HG02610 (cell line): ENCODE measurements around the gene KIF3C.
"Not testable (repeated sequence)": the region's sequence is repeated elsewhere in the genome, so short reads cannot be mapped to it uniquely, and the experiment has no call there.

ENCODE experiments used
- ATAC-seq: cut with Tn5 transposase; IDR thresholded peaks from one replicate; pipeline ENCODE4 v1.9.1; 2021; ENCODE audit warnings: mild to moderate bottlenecking, moderate library complexity; ENCODE audit not compliant: unreplicated experiment

The KIF3C gene

DNA sequence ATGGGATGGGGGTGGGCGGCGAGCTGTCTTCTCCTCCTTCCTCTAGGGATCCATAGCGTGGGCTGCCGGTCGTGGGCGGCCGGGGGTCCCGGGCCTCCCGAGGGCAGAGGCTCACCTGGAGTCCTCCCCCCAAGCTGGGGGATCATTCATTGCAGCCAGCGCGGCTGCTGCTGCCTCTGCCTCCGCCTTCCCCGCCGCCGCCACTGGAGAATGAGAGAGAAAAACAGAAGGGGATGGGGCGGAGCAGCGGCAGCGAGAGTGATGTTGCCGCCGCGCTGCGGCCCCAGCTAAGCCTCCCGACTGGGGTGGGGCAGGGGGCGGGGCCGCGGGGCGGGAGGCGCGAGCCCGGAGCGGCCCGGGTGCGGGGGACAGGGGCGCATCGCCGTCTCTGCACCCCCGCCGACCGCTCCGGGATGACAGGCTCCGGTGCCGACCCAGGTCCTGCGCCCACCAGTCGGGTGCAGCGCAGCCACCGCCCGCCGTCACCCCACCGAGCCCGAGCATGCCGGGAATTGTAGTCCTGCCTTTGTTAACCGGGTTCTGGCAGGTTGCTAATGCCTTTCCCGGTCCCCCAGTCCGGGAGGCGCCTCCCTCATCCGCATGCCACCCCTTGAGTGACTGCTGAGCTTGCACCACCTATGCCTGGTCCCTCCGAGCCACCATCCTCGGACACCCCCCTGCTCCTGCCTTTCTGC lies at the start of gene KIF3C:
KIF3C (minus strand) TSS at position 225 of the 695 bp plus-strand sequence. CDS start 580 bp downstream, outside the sequence.
- peak; percentile 60 for ATAC-seq

DNA sequence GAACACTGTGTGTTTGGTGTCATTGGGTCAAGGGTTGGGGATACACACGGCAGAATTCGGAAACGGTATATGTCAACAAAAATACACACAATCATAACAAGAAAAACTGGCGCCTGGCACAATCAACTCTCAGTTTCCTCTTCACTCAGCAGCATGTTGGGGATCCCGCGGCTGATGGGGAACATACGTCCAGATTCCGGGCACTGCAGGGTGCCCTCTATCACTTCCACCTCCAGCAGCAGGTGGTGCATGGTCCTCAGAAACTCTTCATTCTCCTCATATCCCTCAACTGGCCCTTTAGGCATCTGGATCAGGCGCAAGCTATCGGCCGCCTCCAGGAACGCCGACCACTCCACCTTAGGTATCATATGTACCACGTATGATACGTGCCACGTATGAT lies 45.8 kb upstream of the KIF3C start:
- ATAC-seq: not testable (repeated sequence)

GRCh38 chr2:26025509-26025908 lies 43.2 kb upstream of the KIF3C start:
- no peak for ATAC-seq

DNA sequence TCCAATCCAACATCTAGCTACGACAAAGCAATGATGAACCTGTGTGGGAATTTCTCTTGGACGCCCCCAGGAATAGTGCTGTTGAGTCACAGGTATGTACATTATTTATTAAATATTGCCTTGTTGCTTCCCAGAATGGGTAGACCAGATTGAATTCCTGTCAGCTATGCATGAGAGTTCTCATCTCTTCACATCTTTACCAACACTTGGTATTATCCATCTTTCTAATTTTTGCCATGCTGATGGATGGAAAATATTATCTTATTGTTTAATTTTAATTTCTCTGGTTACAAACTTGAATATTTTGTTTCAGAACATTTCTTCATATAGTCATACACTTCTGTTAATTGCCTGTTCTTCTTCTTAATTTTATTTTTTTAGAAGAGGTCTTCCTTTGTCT lies 42.0 kb upstream of the KIF3C start:
- no peak for ATAC-seq

GRCh38 chr2:26020231-26020640 lies 37.9 kb upstream of the KIF3C start:
- no peak for ATAC-seq

GRCh38 chr2:26018184-26019055 lies 36.1 kb upstream of the KIF3C start:
- peak; percentile 59 for ATAC-seq

DNA sequence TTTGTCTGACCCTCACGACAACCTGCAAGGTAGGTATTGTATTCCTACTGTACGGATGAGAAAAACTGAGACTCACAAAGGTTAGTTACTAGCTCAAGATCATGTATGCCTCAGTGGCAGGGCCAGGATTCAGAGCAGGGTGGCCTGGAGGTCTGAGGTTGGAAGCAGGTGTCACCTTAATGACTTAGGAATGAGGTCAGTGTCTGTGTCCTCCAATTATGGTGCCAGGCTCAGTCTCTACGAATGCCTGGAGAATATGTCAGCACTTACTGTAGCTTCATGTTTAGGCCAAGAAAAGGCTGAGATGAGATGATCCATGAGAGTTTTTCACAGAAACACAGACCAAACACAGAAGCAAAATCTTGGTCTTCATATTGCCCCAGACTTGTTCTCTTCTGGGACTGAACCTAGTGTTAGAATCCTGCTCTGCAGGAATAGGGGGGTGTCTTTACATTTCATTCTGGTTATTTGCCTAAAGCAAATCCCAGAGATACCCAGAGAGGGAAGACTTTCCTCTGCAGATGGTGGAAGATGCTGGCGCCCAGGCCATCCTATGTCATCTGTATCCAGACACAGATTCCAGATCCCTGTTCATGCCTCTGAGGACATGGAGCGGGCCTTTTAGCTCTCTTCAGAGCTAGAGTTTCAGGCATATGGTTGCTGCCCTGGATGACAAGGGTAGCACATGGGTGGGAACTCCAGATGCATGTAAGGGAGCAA lies 35.3 kb upstream of the KIF3C start:
- ATAC-seq: no peak

DNA sequence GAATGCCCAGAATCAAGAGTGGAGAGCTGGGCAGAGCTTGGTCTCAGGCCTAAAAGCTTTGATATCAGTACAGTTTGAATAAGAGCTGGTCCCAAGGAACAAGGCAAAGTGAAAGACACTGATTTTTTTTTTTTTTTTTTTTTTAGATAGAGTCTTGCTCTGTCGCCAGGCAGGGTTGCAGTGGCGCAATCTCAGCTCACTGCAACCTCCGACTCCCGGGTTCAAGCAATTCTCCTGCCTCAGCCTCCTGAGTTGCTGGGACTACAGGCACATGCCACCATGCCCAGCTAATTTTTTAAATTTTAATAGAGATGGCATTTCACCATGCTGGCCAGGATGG lies 34.4 kb upstream of the KIF3C start:
- ATAC-seq: not testable (repeated sequence)

- ATAC-seq: no peak
Measured at GRCh38 chr2:26016012-26016705, 33.9 kb upstream of the KIF3C start.

GRCh38 chr2:26013668-26014067 lies 31.4 kb upstream of the KIF3C start:
- ATAC-seq: no peak

DNA sequence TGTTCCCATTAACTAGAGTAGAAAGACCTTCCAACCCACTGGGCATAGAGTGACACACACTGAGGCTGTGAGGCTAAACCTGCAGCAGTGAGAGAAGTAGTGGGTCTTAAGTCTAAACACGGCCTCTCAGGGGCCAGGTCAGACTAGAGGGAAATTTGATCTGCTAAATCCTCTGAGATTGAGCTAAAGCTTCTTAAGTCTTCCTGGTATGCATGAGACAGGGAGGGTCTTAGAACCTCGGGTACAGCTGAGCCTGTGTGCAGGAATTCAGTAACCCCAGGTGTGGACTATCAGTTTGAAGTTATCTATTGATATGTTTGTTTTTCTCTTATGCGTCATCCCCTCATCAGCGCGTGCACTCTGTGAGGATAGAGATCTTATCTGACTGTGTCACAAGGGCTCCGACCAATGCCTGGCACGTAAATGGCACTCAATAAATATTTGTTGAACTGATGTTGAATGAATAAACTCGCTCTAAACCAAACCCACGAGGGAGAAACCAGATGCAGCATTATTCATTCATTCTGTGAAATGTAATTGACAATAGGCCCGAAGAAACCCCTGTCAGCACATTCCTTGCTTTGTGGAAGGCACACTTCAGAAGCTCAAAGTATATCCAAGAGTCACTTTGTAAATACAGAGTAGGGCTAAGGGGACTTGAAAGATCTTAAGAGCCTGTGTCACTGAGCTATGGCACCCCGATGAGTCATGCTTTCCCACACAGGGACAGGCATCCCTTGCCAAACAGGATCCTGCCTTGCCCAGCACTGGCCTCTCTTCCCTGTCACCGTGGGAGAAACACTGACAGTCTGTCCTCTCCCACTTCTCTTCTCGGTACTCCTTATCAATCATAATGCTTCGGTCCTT lies 29.9 kb upstream of the KIF3C start:
- no peak for ATAC-seq

GRCh38 chr2:26011609-26011989 lies 29.3 kb upstream of the KIF3C start:
- ATAC-seq: no peak

DNA sequence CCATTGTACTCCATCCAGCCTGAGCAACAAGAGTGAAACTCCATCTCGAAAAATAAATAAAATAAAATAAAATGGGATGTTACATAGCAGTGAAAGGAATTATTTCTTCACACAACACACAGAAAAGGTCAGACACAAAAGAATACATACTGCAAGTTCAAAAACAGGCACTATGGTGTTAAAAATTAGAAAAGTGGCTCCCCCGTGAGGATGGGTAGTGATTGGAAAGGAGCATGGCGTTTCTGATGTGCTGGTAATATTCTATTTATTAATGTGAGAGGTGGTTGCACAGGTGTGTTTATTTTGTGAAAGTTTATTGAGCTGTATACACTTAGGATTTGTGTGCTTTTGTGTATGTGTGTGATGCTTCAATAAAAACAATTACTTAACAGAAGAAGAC lies 28.6 kb upstream of the KIF3C start:
- no peak for ATAC-seq

GRCh38 chr2:26009567-26009963 lies 27.3 kb upstream of the KIF3C start:
- ATAC-seq: no peak

DNA sequence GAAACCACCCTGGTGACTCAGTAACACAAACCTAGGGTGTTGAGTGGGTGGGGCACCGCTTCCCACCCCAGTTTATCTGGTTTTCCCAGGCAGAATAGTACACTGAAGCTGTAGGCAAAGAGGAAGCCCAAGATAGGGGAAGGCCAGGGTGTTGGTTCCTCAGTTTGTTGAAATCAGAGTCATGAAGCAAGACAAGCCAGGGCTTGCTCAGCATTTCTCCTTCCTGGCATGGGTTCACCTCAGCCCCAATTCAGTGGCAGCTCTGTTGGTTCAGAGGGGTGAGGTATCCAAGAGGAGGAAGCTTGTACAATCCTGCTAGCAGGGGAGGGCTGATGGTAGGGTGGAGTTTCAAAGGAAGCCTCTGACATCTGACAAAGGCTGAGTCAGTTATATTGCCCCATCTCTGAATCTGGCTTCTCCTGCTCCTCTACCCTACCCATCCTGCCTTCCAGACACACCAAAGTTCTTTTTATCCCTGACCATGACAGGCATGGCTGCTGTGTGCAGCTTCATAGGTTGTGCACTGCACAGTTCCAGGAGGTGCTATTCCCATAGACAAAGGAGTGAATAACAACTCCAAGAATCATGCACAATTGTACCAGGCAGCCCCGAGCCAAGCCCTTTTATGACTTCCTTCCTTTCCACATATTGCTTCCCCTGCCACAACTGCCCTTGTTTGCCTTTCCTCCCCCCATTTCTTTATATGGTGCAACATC lies 26.7 kb upstream of the KIF3C start:
- ATAC-seq: no peak

DNA sequence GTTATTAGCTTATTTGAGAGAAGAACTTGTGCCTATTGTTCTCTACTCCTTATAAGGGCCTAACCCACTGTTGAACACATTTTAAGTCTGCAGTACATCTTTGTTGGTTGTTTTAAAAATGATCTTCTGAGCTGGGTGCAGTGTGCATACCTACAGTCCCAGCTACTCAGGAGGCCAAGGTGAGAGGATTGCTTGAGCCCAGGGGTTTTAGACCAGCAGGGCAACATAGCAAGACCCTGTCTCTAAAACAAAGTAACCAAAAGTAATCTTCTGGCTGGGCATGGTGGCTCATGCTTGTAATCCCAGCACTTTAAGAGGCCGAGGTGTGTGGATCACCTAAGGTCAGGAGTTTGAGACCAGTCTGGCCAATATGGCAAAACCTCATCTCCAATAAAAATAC lies 25.8 kb upstream of the KIF3C start:
- no peak for ATAC-seq

- no peak for ATAC-seq
Measured at GRCh38 chr2:26002632-26003310, 20.5 kb upstream of the KIF3C start.

- ATAC-seq: no peak
Measured at GRCh38 chr2:26001743-26002351, 19.6 kb upstream of the KIF3C start.
